ENCODE results near the gene GRIN2C.

Gene GRIN2C

DNA sequence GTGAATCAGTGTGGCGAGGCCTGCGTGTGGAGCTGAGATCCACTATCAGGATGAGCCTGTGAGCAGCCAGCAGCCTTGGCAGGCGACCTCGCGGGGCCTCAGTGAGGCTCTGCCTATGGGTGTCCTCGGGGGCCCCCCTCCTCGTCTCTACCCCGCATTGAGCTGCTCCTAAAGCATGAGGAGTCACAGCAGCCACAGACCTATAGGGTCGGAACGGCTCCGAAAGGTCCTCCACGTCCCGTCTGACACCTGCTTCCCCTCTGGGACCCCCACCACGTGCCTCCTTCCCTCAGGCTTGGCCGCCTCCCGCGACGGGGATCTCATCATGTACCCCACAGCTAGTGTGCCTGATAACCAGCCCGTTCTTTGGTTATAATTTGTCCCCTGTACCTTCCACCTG, 28.8 kb downstream of the GRIN2C start:
- ATAC-seq (ENCODE audit: low read depth) = no peak
- H3K4me3 ChIP-seq (ENCODE audit: severe bottlenecking) = no peak overlapping the region
- H3K4me1 ChIP-seq (ENCODE audit: insufficient read depth, poor library complexity, severe bottlenecking) = peaks cover 6% of the 10 kb centered on the region
- DNase-seq (ENCODE audit: low spot score) = no peak
- H3K27me3 ChIP-seq (ENCODE audit: insufficient read depth, poor library complexity, severe bottlenecking) = no peaks in the 10 kb centered on the region
- TF ChIP-seq, protein P1, sequence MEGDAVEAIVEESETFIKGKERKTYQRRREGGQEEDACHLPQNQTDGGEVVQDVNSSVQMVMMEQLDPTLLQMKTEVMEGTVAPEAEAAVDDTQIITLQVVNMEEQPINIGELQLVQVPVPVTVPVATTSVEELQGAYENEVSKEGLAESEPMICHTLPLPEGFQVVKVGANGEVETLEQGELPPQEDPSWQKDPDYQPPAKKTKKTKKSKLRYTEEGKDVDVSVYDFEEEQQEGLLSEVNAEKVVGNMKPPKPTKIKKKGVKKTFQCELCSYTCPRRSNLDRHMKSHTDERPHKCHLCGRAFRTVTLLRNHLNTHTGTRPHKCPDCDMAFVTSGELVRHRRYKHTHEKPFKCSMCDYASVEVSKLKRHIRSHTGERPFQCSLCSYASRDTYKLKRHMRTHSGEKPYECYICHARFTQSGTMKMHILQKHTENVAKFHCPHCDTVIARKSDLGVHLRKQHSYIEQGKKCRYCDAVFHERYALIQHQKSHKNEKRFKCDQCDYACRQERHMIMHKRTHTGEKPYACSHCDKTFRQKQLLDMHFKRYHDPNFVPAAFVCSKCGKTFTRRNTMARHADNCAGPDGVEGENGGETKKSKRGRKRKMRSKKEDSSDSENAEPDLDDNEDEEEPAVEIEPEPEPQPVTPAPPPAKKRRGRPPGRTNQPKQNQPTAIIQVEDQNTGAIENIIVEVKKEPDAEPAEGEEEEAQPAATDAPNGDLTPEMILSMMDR (IDR thresholded peaks at IDR 0.05; ENCODE audit: poor library complexity, severe bottlenecking) = no peak
- no peaks in the 10 kb centered on the region for H3K36me3 ChIP-seq (ENCODE audit: low read depth)
- H3K27ac ChIP-seq (ENCODE audit: poor library complexity, severe bottlenecking) = no peak overlapping the region
- no peaks in the 10 kb centered on the region for H3K9me3 ChIP-seq (ENCODE audit: severe bottlenecking)

DNA sequence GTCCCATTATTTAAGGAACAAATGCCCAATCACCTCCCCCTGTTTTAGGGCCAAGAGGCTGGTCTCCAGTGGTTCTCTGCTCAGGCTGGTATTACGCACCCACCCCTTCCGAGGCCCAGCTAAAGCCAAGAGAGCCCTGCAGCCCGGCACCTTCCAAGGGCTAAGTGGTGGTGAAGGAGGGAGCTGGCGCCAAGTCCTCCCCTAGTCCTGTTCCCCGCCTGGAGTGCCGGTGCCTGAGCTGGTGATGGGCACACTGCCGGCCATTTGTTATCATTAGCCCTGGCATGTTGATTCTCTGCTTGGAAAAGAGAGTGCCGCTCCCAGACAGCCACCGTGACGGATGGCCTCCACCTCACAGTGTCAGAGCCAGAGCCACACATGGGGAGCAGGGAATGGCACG, 31.9 kb downstream of the GRIN2C start:
- no peaks in the 10 kb centered on the region for H3K27me3 ChIP-seq (ENCODE audit: insufficient read depth, poor library complexity, severe bottlenecking)
- no peaks in the 10 kb centered on the region for H3K36me3 ChIP-seq (ENCODE audit: low read depth)
- no peak for DNase-seq (ENCODE audit: low spot score)
- H3K9me3 ChIP-seq (ENCODE audit: severe bottlenecking) = no peaks in the 10 kb centered on the region
- H3K27ac ChIP-seq (ENCODE audit: poor library complexity, severe bottlenecking) = no peak overlapping the region
- H3K4me3 ChIP-seq (ENCODE audit: severe bottlenecking) = no peak overlapping the region
- no peak for ATAC-seq (ENCODE audit: low read depth)
- TF ChIP-seq, protein P1 (IDR thresholded peaks at IDR 0.05; ENCODE audit: poor library complexity, severe bottlenecking) = no peak
- H3K4me1 ChIP-seq (ENCODE audit: insufficient read depth, poor library complexity, severe bottlenecking) = no peaks in the 10 kb centered on the region

DNA sequence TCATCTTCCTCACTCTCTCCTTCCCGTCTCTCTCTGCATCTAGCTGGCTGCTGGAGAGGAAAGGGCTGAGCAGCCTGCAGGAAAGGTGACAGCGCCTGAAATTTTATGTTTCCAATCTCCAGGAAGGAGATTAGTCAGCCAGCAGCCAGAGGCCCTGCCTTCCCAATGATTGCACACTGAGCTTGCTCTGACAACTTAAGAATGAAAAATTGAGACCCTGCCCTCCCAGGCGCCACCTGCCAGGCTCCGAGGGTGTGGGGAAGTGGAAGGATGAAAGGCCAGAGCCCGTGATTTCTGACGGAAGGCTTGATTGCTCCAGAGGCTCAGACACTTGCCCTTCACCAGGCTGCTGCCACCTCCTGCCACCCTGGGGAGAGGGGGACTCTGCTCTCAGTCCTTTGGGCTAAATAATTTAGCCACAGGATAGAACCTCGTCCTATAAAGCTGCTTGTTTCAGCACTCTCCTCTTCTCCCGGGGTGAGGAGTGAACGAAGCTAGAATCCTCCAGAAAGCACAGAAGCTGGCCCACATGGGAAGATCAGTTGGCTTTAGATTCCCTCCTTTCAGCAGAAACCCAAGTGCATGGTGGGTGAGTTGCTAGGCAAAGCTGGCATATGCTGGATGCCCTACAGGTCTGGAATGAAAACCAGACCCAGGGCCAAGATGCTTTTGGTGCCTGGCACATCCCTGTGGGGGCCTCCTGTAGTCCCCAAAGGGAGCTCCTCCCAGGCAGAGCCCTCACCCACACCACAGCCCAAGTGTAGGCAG, 33.5 kb downstream of the GRIN2C start:
- H3K27me3 ChIP-seq (ENCODE audit: insufficient read depth, poor library complexity, severe bottlenecking) = no peaks in the 10 kb centered on the region
- TF ChIP-seq, protein P1 (IDR thresholded peaks at IDR 0.05; ENCODE audit: poor library complexity, severe bottlenecking) = no peak
- H3K4me1 ChIP-seq (ENCODE audit: insufficient read depth, poor library complexity, severe bottlenecking) = no peaks in the 10 kb centered on the region
- ATAC-seq (ENCODE audit: low read depth) = no peak
- H3K36me3 ChIP-seq (ENCODE audit: low read depth) = no peaks in the 10 kb centered on the region
- no peak overlapping the region for H3K4me3 ChIP-seq (ENCODE audit: severe bottlenecking)
- H3K9me3 ChIP-seq (ENCODE audit: severe bottlenecking) = no peaks in the 10 kb centered on the region
- no peak overlapping the region for H3K27ac ChIP-seq (ENCODE audit: poor library complexity, severe bottlenecking)
- no peak for DNase-seq (ENCODE audit: low spot score)

DNA sequence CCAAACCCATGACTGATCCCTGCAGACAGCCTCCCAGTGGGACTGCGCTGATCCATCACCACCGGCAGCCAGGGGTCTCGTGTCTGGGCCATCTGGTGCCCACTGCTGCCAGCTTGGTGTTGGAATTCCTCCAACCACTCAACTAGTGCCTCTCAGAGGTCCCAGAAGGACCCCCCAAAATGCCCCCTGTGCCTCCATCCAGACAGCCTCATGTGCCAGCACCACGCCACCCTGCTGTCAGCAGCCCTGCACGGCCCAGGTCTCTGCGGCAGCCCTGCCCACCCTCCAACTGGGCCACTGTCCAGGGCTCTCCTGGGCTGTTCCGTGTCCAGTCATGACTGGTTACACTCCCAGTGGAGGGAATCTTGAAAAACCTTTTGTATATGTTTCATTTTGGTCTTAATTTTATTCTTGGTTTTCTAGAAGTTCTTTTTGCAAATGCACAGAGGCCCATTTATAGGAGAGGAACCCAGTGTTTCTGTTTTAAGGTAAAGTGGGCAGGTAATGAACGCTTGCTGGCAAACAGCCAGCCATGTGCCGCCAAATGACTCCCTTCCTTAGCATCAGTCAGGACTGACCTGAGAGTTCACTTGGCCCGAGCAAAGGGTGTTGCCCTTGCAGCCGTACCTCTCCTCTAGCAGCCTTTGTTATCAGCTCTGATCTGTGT, 34.6 kb downstream of the GRIN2C start:
- no peak overlapping the region for H3K4me3 ChIP-seq (ENCODE audit: severe bottlenecking)
- H3K27ac ChIP-seq (ENCODE audit: poor library complexity, severe bottlenecking) = no peak overlapping the region
- H3K4me1 ChIP-seq (ENCODE audit: insufficient read depth, poor library complexity, severe bottlenecking) = no peaks in the 10 kb centered on the region
- no peaks in the 10 kb centered on the region for H3K9me3 ChIP-seq (ENCODE audit: severe bottlenecking)
- H3K27me3 ChIP-seq (ENCODE audit: insufficient read depth, poor library complexity, severe bottlenecking) = no peaks in the 10 kb centered on the region
- no peak for ATAC-seq (ENCODE audit: low read depth)
- DNase-seq (ENCODE audit: low spot score) = no peak
- TF ChIP-seq, protein P1 (IDR thresholded peaks at IDR 0.05; ENCODE audit: poor library complexity, severe bottlenecking) = no peak
- no peaks in the 10 kb centered on the region for H3K36me3 ChIP-seq (ENCODE audit: low read depth)

DNA sequence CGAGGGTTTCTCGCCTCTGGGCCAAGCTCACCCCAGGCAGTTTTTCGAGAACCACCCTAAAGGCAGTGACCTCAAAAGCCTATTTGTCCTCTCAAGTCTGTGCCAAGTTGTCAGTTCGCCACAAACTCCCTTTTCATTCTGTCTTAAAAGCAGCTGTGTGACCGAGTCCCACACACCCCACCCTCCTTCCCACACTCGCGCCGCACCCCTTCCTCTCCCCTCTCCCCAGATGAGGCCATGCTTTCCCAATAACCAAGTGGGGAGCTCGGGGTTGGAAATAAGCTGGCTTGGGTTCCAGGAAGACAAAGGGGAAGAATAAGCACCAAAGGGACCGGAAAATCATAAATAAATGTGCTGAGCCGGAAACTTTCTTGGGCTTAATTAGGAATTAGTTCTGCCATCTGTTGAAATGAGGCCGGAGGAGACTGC, 36.7 kb downstream of the GRIN2C start:
- Histone ChIP-seq H3K4me1 (ENCODE audit: insufficient read depth, poor library complexity, severe bottlenecking) (no peaks in the 10 kb centered on the region), H3K36me3 (ENCODE audit: low read depth) (no peaks in the 10 kb centered on the region), H3K4me3 (ENCODE audit: severe bottlenecking) (no peak overlapping the region), H3K27me3 (ENCODE audit: insufficient read depth, poor library complexity, severe bottlenecking) (no peaks in the 10 kb centered on the region), H3K9me3 (ENCODE audit: severe bottlenecking) (no peaks in the 10 kb centered on the region), H3K27ac (ENCODE audit: poor library complexity, severe bottlenecking) (no peak overlapping the region)
- ATAC-seq (ENCODE audit: low read depth) = no peak
- TF ChIP-seq, protein P1 (IDR thresholded peaks at IDR 0.05; ENCODE audit: poor library complexity, severe bottlenecking) = no peak
- no peak for DNase-seq (ENCODE audit: low spot score)
